Measurements from ENCODE around the gene UQCRH. TPM values are rescaled to one million over a fixed set of nuclear protein-coding genes. Genes with fewer than 3 reads are reported as not detected.

Gene UQCRH
- total RNA-seq, 1 donor from 2014 or later = 255 TPM

Other genes with a start within 250 kb of the UQCRH start
- 72.6 TPM for gene PIK3R3, start 171.1 kb upstream of the UQCRH start, total RNA-seq
- 1.2 TPM for gene TSPAN1, start 128.6 kb upstream of the UQCRH start, total RNA-seq
- gene P3R3URF, start 127.2 kb upstream of the UQCRH start, total RNA-seq = not detected
- 53.1 TPM for gene POMGNT1, start 105.3 kb upstream of the UQCRH start, total RNA-seq
- gene LURAP1, start 100.4 kb upstream of the UQCRH start, total RNA-seq = 3.5 TPM
- gene RAD54L, start 55.9 kb upstream of the UQCRH start, total RNA-seq = not detected
- gene LRRC41, start 82 bp upstream of the UQCRH start, total RNA-seq = 70.0 TPM
- gene NSUN4, start 37.1 kb downstream of the UQCRH start, total RNA-seq = 28.1 TPM
- 16.4 TPM for gene FAAH, start 90.6 kb downstream of the UQCRH start, total RNA-seq
- 0.45 TPM for gene DMBX1, start 186.1 kb downstream of the UQCRH start, total RNA-seq
- not detected for gene KNCN, start 247.9 kb downstream of the UQCRH start, total RNA-seq